Non-pigmented ciliary epithelial cell (primary cell): ENCODE results near the gene GDPGP1.
A peak's percentile ranks its signal among the peaks of the same experiment; 100 is the strongest.

ENCODE experiments used
- DNase-seq: peaks from one replicate; pipeline ENCODE4 v3.0.0-alpha.2; 2010; ENCODE audit warnings: low read depth

The GDPGP1 gene

DNA sequence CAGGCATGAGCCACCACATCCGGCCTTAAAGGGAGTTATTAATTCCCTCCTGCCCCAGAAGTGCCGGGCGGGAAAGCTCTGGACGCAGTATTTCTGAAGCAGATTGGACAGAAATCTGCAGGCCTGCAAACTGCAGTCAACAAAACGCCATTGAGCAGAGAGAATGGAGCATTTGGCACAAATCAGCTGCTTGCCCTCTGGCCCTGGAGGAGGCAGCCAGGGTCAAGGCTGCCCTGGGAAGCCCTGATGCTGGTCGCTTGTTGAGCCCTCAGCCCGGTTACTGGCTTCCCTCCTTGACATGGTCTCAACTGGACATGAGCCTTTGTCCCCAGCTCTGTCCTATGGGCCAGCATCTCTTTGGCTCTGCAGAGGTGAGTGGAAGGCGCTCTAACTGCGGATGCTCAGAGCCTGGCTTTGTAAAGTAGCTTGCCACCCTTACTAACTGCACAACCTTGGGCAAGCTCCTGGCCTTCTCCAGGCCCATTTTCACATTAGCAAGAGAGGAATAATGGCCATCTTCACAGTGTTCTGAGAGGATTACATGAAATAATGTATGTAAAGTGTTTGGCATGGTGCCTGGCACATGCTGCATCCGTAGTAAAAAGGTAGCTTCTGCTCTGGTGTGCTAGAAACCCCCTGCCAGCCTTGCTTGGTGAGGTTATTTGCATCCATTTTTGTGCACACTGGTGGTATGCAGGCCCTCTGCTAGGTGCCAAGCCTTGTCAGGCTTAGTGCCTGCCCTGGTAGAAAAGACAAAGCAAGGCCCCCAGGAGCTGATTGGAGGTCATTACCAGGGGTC is 28.8 kb upstream of the GDPGP1 start:
- no peak for DNase-seq

GRCh38 chr15:90205886-90206285 is 28.1 kb upstream of the GDPGP1 start:
- DNase-seq, result no peak

DNA sequence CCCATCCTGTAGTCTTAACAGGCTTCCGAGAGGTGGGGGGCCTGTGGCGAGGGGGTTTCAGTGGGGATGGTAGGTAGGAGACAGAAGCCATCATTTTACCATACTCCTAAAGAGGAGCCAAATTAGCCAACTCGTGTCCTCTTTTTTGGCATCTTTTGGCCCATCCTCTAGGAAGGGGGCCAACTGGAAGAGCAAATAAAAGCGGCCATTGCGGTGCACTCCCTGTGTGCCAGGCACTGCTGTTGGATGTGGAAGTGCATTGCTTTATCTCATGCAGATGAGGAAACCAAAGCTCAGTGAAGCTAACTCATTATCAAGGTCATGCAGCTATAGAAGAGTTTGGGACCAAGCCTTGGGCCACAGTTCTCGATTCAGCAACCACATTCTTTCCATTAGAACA is 26.8 kb upstream of the GDPGP1 start:
- no peak for DNase-seq

DNA sequence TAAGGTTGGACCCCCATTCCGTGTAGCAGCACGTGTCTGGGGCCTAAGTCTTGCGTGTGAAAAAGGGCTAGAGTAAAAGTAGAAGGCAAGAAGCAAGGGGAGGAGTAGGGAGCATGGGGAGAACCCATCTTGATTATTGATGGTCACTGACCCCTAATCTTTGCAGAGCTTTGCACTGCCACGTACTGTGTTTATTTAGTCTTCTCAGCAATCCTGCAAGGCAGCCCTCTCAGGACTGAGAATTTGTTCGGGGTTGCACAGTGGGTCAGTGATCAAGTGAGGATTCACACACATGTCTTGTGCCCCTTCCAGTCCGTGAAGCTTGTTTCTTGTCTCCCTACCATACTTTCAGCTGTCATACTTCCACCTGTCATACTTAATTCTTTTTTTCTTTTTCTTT is 25.7 kb upstream of the GDPGP1 start:
- DNase-seq, result no peak

- DNase-seq, result no peak
Measured at GRCh38 chr15:90209591-90209990, 24.4 kb upstream of the GDPGP1 start.

- no peak for DNase-seq
Measured at GRCh38 chr15:90210593-90210992, 23.4 kb upstream of the GDPGP1 start.

DNA sequence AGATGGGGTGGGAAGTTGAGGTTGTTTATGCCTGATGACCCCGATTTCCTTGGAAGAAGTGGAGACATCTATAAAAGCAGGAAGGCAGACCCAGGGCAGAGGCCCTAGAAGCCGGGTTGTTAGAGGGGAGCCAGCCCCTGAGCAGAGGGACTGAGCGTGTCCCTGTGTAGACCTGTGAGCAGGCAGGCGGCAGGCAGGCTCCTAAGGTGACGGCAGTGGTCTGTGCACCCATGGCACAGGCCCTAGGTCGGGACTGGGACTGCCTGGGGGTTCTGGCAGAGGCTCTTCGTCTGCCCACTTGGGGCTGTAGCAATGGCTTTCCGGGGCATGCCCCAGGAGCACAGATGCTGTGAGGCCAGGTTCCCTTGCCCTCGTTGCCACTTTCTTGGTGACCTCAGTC is 23.0 kb upstream of the GDPGP1 start:
- no peak for DNase-seq

DNA sequence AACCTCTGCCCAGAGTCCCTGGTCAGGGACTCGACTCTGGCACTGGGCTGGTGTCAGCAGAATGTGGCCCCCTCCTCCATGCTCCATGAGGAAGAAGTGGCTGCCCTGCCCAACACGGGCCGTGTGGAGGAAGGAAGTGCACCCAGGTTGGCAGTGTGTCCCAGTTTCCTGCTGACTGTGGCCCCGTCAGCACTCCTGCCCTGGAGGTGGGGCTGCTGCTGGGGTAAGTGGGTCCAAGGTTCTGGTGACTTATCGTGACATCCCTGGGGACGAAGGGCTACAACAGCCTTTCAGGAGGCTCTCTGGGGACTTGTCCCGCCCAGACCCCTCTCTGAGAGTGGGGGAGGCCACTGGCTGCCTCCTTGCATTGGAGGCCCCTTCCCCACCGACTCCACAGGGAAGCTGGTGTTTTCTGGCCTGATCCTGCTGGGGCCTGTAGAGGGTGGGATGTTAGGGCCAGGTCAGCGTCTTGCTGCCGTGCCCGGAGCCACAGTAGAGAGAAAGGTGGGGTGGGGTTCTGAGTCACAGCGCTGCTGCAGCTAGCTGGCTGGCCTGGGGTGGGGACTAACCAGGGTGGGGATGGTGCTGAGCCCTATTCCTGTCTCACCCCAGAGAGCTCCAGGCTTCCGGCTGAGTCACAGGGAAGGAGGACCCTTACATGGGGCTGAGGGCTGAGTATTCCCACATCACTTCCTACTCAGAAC is 22.4 kb upstream of the GDPGP1 start:
- peak; percentile 23 for DNase-seq

DNA sequence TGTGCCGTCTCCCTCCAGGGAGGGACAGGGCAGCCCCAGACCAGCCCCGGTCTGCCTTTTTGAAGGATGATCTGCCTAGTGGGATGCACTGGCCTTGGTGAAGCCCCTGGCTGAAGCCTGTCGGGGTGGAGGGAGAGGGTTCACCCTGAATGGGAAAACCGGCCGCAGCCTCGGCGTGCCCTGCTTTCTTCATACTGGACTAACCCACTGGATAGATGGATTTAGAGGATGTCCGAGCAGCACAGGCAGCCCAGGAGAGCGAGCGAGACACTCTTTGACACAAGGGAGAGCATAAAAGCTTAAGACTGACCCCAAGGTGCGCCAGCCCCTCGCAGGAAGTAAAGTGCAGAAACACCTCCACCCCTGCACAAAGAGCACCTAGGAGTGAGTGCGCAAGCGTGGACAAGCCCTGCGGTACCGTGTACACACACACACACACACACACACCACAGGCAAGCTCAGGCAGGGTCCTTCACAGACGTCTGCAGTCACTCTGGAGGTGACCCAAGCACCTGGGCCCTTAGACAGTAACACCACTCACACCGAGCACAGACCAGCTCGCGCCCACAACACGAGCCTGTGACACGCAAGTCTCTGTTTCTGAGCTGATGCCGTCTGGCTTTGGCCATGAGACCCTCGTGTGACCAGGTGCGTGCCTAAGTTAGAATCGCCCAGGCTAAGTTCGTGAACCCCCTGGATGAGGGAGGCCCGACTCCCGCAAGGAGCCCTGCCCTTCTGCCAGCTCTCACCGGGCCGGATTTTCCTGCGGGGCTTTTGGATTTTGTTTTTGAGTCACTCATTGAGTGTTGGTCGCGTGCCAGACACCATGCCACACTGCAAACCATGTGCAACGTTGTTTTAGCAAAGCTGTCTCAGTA is 21.5 kb upstream of the GDPGP1 start:
- no peak for DNase-seq

GRCh38 chr15:90213122-90213817 is 20.7 kb upstream of the GDPGP1 start:
- no peak for DNase-seq

GRCh38 chr15:90213818-90214204 is 20.2 kb upstream of the GDPGP1 start:
- DNase-seq, result no peak

DNA sequence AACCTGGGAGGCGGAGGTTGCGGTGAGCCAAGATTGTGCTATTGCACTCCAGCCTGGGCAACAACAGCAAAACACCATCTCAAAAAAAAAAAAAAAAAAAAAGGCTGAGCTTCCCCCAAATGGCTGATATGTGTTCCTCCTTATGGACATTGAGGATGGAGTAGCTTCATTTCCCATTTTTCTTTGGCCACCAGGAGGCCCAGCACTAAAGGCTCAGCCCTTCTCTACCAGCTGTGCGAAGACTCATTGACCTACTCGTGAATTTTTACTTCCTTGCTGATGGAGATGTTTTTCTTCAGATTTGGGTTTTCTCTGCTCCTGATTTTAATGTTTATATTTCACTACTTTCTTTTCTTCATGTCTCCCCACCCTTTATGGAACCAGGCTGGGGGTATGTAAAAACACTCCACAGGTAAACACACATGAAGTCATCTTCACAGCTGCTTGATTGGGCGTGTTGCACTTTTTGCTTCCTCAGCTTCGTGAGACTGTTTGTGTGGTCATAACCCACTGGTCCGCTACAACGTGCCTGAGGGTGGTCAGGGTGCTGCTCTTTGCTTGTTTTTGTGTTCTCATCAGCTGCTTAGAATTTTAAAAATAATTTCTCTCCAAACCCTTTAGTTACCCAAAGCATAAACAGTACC is 19.3 kb upstream of the GDPGP1 start:
- no peak for DNase-seq

DNA sequence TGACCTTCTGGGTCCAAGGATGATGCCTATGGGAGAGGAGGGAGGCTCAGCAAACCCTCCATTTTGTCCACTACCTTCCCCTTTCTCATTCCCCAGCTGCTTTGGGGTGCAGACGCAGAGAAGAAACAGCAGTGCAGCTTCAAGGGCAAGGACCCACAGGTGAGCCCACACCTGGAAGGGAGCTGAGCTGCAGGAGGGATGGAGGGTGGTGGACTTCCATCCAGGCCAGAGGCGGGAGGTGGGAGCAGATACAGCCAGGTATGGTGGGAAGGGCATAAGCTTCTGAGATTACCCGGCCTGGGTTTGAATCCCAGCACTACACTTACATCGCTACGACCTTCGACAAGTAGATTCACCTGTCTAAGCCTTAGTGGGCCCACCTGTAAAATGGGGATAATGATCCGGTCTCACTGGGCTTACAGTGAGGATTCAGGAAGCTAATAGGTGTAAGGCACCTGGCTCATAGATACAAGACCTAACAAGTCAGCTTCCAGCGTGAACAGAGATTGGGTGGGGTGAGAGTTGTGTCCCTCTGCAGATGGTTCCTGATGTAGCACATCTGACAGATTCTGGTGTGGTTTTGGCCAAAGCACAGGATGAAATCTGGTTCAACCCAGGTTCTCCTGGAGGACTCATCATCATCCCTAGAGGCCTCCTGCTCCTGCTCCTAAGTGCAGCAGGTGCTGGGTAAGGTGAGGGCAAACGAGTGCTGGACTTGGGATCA is 16.2 kb upstream of the GDPGP1 start:
- DNase-seq, result no peak

DNA sequence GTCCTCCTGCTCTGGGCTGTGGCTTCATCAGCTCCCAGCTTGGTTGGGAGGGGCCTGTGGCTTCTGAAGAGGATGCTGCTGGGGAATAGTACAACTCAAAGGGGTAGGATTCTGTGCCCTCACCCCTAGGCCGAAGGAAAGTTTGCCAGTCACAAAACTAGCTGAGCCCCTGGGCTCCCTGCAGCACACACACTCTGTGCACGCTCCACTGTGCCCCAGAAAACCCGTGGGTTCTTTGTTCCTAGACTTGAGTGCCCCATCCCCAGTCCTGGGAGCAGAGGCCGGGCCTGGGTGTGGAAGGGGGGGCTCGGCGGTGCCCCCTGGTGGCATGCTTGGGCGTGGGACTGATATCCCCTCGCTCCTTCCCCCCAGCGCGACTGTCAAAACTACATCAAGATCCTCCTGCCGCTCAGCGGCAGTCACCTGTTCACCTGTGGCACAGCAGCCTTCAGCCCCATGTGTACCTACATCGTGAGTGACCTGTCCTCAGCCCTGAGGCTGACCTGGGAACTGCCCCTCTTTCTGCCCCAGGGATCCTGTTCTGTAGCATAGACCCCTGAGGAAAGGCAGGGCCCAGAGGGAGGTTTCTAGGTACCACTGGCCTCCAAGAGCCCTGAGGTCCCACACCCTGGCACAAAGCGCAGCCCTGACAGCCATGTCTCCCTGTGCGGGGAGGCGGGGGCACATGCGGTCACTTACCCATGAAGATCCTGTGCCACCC is 14.4 kb upstream of the GDPGP1 start:
- DNase-seq, result no peak

DNA sequence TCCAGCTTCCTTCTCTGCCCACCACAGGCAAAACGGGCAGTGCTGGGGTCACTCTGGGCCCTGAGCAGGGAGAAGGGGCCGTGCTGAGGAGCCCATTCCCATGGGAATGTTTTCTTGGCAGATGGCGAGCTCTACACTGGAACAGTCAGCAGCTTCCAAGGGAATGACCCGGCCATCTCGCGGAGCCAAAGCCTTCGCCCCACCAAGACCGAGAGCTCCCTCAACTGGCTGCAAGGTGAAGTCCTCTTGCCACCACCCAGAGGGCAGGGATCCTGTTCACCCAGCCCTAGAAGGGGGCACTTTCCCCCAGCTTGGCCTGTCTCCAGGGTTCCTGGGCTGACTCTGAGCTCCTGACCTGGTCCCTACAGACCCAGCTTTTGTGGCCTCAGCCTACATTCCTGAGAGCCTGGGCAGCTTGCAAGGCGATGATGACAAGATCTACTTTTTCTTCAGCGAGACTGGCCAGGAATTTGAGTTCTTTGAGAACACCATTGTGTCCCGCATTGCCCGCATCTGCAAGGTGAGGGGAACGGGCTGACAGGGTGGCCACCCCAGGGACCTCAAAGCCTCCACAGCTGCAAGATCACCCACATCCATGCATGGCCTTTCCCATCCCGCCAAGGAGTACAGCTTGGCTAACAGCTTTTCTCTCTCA is 12.6 kb upstream of the GDPGP1 start:
- DNase-seq, result no peak

DNA sequence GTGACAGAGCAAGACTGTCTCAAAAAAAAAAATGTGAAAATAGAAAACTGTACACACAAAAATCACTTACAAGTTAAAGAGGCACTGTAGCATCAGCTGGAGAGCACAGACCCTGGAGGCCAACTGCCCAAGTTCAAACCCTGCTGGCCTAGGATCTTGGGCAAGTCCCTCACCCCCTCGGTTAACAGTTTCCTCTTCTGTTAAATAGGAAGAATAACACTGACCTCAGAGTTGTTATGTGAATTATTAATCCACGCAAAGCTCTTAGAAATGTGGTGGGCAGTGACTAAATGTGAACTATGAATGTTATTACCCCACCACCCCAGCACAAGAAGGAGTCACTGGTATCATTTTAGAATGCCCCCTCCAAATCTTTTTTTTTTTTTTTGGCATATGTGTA is 11.5 kb upstream of the GDPGP1 start:
- DNase-seq, result no peak

GRCh38 chr15:90223441-90224165 is 10.4 kb upstream of the GDPGP1 start:
- DNase-seq, result no peak

GRCh38 chr15:90225047-90225446 is 9.0 kb upstream of the GDPGP1 start:
- DNase-seq, result no peak
